Activated naive CD4-positive, alpha-beta T cell treated with Interleukin-2 at 50 U/mL for 16 hours (primary cell): Measurements from ENCODE around the gene GNB4.

Experiments
- DNase-seq: peaks from one replicate; pipeline ENCODE4 v3.0.0-alpha.2; 2020

The GNB4 gene

DNA sequence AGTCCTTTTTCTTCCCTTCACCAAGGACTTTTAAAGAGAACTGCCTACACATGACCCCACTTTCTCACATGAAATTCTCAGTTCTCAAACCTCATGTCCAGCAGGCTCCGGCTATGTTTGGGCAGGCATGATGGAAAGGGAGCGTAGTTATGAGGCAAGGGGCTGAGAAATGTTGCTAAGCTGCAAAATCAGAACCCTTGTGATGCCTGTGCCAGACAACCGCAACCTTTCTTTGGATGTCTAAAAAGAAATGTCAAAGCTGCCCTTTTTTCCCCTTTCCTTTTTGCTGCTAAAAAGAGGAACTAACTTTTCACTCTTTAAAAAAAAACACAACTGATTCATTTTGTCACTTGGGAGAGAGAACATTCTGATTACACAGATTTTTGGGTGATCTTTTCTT, 19.2 kb downstream of the GNB4 start:
- DNase-seq = no peak

GRCh38 chr3:179430277-179430870, 20.9 kb downstream of the GNB4 start:
- DNase-seq = no peak

DNA sequence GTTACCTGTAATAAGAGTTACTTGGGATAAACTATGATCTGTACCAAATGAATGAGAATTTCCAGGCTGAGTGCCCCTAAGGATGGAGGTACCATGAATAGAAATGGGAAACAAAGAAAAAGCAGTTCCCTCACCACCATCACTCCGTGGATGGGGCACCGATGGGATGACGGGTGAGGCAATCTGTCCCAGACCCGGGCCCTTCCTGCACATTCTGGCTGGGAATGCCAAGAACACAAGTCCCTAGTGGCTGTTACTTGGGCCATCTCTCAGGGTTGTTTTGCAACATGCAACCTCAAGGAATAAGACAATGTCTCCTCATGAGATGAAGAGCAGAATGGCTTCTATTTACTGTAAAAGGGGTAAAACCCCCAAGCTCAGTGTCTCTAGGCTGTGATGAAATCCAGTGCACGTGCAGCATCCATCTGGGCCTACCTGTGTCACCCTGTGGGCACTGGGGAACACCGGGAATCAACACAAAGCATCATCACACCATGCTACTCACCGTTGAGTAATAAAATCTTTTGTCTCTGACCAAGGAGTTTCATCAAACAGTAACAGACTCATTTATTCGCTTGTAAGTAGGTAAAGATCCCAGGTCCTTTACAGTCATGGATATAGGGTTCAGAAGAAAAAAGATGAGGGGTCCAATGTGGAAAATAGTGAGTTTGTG, 22.3 kb downstream of the GNB4 start:
- no peak for DNase-seq

- no peak for DNase-seq
Measured at GRCh38 chr3:179425075-179425474, 26.2 kb downstream of the GNB4 start.

DNA sequence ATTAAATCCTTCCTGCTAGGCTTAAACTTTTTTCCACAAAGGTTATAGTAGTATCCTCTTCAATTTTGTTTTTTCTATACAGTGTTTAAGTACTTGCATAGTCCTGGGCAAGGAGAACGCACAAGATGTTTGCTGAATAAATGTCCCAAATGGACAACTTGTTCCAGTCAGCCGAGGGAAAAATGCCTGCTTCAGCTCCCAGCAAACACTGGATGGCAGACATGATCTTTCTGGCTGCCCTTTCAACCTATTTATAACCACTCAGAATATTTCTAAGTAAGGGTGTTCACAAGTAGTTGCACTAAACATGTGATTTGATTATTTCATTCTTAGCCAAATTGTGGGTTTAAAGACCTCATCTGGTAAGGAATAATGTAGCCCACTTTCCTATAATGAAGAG, 29.8 kb downstream of the GNB4 start:
- no peak for DNase-seq

- DNase-seq = no peak
Measured at GRCh38 chr3:179418610-179419009, 32.7 kb downstream of the GNB4 start.

GRCh38 chr3:179416681-179417080, 34.6 kb downstream of the GNB4 start:
- DNase-seq = no peak

GRCh38 chr3:179415377-179415776, 35.9 kb downstream of the GNB4 start:
- no peak for DNase-seq

GRCh38 chr3:179414804-179415203, 36.5 kb downstream of the GNB4 start:
- no peak for DNase-seq

DNA sequence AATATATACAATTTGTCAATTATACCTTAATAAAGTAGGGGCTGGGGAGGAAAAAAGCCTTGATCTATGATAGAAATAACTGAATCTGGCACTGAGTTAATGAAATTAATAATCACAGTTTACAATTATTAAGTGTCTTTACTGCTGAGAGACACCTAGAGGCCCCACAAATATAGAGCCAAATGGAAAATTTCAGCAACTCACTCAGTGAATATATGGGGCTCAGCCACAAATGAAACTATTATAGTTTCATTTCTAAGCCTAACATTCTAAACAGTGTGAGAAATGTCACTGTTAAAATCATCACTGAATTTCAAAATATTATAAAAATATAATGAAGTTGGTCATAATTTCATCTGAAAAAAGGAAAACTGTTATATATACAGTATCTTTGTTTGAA, 40.3 kb downstream of the GNB4 start:
- DNase-seq = no peak

- DNase-seq = no peak
Measured at GRCh38 chr3:179410331-179410730, 40.9 kb downstream of the GNB4 start.

DNA sequence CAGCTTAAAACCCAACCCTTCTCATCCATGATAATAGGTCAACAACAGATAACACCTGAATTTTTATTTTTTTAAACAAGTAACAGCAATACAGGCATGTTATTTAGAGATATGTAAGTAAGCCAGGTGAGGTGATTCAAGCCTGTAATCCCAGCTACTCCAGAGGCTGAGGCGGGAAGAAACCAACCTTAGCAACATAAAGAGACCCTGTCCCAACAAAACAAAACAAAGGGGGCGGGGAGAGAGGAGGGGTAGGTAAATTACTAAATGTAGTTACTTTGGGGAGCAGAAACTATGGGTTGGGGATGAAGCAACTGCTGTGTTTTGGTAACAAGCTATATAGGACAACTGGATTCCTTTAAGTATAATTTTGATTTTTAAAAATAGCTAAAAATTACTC, 47.0 kb downstream of the GNB4 start:
- no peak for DNase-seq

GRCh38 chr3:179402963-179403362, 48.3 kb downstream of the GNB4 start:
- no peak for DNase-seq

DNA sequence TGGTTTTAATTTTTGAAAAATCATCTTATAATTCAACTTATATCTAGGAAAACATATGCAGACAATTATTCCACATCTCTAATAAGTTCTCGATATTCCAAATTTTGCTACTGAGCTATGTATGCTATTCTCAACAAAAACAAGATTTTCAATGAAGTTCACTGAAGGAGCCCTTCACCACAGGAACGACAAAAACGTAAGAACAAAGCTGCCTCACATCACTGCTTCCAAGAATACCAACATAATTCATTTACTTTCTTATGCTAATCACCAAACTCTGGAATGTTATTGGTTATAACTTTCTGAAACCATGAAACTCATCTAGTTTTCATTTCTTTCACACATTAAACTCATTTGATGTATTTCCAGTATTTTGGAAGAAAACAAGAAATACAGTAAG, 49.7 kb downstream of the GNB4 start:
- DNase-seq = no peak

DNA sequence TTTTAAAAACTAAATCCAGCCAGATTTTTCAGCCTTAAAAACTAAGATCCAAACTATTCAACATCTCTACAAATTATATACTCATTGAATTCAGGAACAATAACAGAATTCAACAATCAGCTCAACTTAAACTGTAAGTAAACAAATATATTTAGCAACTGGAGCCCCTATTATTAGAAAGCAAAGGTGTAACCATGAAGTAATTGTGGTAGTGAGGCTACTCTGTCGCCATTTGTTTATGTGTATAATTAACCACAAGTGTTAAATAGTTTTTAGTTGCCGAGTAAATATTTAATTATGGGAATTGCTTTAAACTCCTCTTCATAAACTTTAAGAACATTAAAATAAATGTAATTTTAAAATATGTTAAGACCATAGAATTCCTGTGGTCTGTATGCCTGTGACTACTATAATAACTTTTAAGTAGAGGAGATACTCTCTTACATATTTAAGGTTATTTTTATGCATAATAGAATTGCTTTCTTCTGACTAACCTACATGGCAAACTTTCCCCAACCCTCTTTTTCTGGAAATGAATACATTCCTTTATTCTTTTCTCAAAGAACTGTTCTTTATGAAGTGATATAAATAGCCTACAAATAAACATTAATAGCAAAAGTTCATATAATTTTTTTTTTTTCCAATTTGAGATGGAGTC, 52.6 kb downstream of the GNB4 start:
- no peak for DNase-seq

GRCh38 chr3:179391906-179392305, 59.4 kb downstream of the GNB4 start:
- DNase-seq = no peak

GRCh38 chr3:179376474-179376873, 74.8 kb downstream of the GNB4 start:
- no peak for DNase-seq

DNA sequence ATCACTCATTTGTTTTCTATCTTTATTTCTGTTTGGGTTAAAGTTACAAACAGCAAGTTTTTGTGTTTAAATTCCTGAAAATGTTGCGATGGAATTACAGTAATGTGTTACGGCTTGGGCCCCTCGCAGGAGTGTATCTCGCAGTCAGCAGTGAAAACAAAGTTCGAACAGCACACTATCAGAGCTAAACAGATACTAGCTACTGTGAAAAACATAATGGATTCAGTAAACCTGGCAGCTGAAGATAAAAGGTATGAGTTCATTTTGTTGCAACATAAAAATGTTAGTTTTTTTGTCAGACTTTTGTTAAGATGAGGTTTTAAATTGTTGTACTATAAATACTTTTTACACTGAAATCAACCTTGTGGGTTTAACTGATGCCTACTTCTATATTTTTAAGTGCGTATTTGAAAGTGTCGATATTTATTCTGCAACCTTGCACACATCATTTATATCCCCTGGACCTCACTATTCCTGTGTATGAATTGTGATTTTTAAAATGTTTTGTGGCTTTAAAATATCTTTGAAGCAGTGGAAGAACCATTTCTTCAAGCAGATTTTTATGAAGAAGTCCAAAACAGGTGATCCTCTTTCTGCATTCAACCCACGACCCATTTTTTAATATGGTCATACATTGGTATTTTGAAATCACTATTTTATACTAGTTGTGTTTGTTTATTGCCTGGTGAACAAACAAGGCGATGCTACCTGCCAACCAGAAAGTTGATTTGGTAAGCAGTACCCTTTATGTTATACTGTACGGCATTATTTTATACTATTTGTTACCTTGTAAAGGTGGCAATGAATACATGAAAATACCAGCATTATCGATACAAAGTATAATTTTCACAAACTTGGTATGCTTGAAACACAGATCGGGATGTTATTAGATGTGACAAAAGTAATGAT, 75.9 kb downstream of the GNB4 start:
- DNase-seq = no peak

- no peak for DNase-seq
Measured at GRCh38 chr3:179373938-179374337, 77.3 kb downstream of the GNB4 start.

- no peak for DNase-seq
Measured at GRCh38 chr3:179369621-179370020, 81.6 kb downstream of the GNB4 start.

- DNase-seq = no peak
Measured at GRCh38 chr3:179363332-179363731, 87.9 kb downstream of the GNB4 start.

DNA sequence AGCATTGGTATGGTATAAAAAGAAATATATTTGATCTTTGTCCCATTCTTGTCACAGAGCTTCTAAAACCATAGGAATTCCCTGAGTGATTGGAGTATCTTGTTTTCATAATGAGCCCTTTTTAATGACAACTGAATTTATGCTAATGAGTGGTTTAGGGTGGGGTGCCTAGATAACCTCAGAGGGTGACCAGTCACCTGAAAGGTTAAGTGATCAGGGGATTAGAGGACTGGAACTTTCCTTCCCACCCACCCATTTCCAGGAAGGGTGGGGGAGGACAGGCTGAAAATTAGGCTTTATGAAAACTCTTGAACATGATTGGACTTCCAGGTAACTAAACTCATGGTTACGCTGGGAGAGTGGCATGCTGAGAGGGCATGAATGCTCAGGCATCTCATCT, 95.3 kb downstream of the GNB4 start:
- DNase-seq = no peak

GRCh38 chr3:179348325-179349013, 102.8 kb downstream of the GNB4 start:
- DNase-seq = no peak
